ENCODE results near the gene KRTAP2-3.
"Not testable (repeated sequence)": the region's sequence is repeated elsewhere in the genome, so short reads cannot be mapped to it uniquely, and the experiment has no call there.

KRTAP2-3 gene

GRCh38 chr17:41054556-41054955 lies 5.4 kb downstream of the KRTAP2-3 start:
- not testable (repeated sequence) for H3K27ac ChIP-seq (ENCODE audit: low read depth in 2 of 2, low read length in 2 of 2); H3K27me3 ChIP-seq (ENCODE audit: control insufficient read depth in 2 of 2, insufficient read depth in 2 of 2, low read length in 2 of 2); H3K4me1 ChIP-seq (ENCODE audit: control insufficient read depth in 2 of 2, insufficient read depth in 2 of 2, low read length in 2 of 2); H3K36me3 ChIP-seq (ENCODE audit: control insufficient read depth in 2 of 2, insufficient read depth in 2 of 2, low read length in 2 of 2); H3K9ac ChIP-seq (ENCODE audit: low read depth in 1 of 2, low read length in 2 of 2); H3K9me3 ChIP-seq (ENCODE audit: control insufficient read depth in 2 of 2, low read length in 2 of 2); H3K4me3 ChIP-seq (ENCODE audit: low read length in 2 of 2)

GRCh38 chr17:41054025-41054424 lies 5.9 kb downstream of the KRTAP2-3 start:
- Histone ChIP-seq H3K36me3 (ENCODE audit: control insufficient read depth in 2 of 2, insufficient read depth in 2 of 2, low read length in 2 of 2) (no peaks in the 10 kb centered on the region), H3K9me3 (ENCODE audit: control insufficient read depth in 2 of 2, low read length in 2 of 2) (peaks cover 0 to 3% of the 10 kb centered on the region in 2 donors), H3K4me3 (ENCODE audit: low read length in 2 of 2) (no peak overlapping the region), H3K9ac (ENCODE audit: low read depth in 1 of 2, low read length in 2 of 2) (no peak overlapping the region), H3K27me3 (ENCODE audit: control insufficient read depth in 2 of 2, insufficient read depth in 2 of 2, low read length in 2 of 2) (peaks cover 3 to 5% of the 10 kb centered on the region in 2 donors), H3K4me1 (ENCODE audit: control insufficient read depth in 2 of 2, insufficient read depth in 2 of 2, low read length in 2 of 2) (no peaks in the 10 kb centered on the region), H3K27ac (ENCODE audit: low read depth in 2 of 2, low read length in 2 of 2) (no peak overlapping the region)

GRCh38 chr17:41052566-41052965 lies 7.3 kb downstream of the KRTAP2-3 start:
- peaks cover 0 to 2% of the 10 kb centered on the region in 2 donors for H3K9me3 ChIP-seq (ENCODE audit: control insufficient read depth in 2 of 2, low read length in 2 of 2)
- H3K4me1 ChIP-seq (ENCODE audit: control insufficient read depth in 2 of 2, insufficient read depth in 2 of 2, low read length in 2 of 2): no peaks in the 10 kb centered on the region
- H3K27ac ChIP-seq (ENCODE audit: low read depth in 2 of 2, low read length in 2 of 2): no peak overlapping the region
- H3K27me3 ChIP-seq (ENCODE audit: control insufficient read depth in 2 of 2, insufficient read depth in 2 of 2, low read length in 2 of 2): peaks cover 2 to 5% of the 10 kb centered on the region in 2 donors
- H3K9ac ChIP-seq (ENCODE audit: low read depth in 1 of 2, low read length in 2 of 2): no peak overlapping the region
- H3K36me3 ChIP-seq (ENCODE audit: control insufficient read depth in 2 of 2, insufficient read depth in 2 of 2, low read length in 2 of 2): no peaks in the 10 kb centered on the region
- H3K4me3 ChIP-seq (ENCODE audit: low read length in 2 of 2): no peak overlapping the region

- Histone ChIP-seq H3K9ac (ENCODE audit: low read depth in 1 of 2, low read length in 2 of 2) (no peak overlapping the region), H3K27ac (ENCODE audit: low read depth in 2 of 2, low read length in 2 of 2) (no peak overlapping the region), H3K4me1 (ENCODE audit: control insufficient read depth in 2 of 2, insufficient read depth in 2 of 2, low read length in 2 of 2) (no peaks in the 10 kb centered on the region), H3K27me3 (ENCODE audit: control insufficient read depth in 2 of 2, insufficient read depth in 2 of 2, low read length in 2 of 2) (peaks cover 5% of the 10 kb centered on the region in 2 donors), H3K4me3 (ENCODE audit: low read length in 2 of 2) (no peak overlapping the region), H3K36me3 (ENCODE audit: control insufficient read depth in 2 of 2, insufficient read depth in 2 of 2, low read length in 2 of 2) (no peaks in the 10 kb centered on the region), H3K9me3 (ENCODE audit: control insufficient read depth in 2 of 2, low read length in 2 of 2) (no peaks in the 10 kb centered on the region)
Measured at GRCh38 chr17:41049110-41049509, 10.8 kb downstream of the KRTAP2-3 start.

GRCh38 chr17:41048441-41048840 lies 11.5 kb downstream of the KRTAP2-3 start:
- no peaks in the 10 kb centered on the region for H3K4me1 ChIP-seq (ENCODE audit: control insufficient read depth in 2 of 2, insufficient read depth in 2 of 2, low read length in 2 of 2)
- no peaks in the 10 kb centered on the region for H3K9me3 ChIP-seq (ENCODE audit: control insufficient read depth in 2 of 2, low read length in 2 of 2)
- no peaks in the 10 kb centered on the region for H3K36me3 ChIP-seq (ENCODE audit: control insufficient read depth in 2 of 2, insufficient read depth in 2 of 2, low read length in 2 of 2)
- no peak overlapping the region for H3K27ac ChIP-seq (ENCODE audit: low read depth in 2 of 2, low read length in 2 of 2)
- H3K4me3 ChIP-seq (ENCODE audit: low read length in 2 of 2): no peak overlapping the region
- no peak overlapping the region for H3K9ac ChIP-seq (ENCODE audit: low read depth in 1 of 2, low read length in 2 of 2)
- H3K27me3 ChIP-seq (ENCODE audit: control insufficient read depth in 2 of 2, insufficient read depth in 2 of 2, low read length in 2 of 2): peaks cover 3 to 5% of the 10 kb centered on the region in 2 donors

GRCh38 chr17:41046735-41047465 lies 13.0 kb downstream of the KRTAP2-3 start, which contains the start of gene KRTAP2-1:
KRTAP2-1 (minus strand) TSS chr17:41047316; CDS start chr17:41047267, 49 bp downstream.
- not testable (repeated sequence) for H3K27ac ChIP-seq (ENCODE audit: low read depth in 2 of 2, low read length in 2 of 2); H3K36me3 ChIP-seq (ENCODE audit: control insufficient read depth in 2 of 2, insufficient read depth in 2 of 2, low read length in 2 of 2); H3K9ac ChIP-seq (ENCODE audit: low read depth in 1 of 2, low read length in 2 of 2); H3K9me3 ChIP-seq (ENCODE audit: control insufficient read depth in 2 of 2, low read length in 2 of 2); H3K27me3 ChIP-seq (ENCODE audit: control insufficient read depth in 2 of 2, insufficient read depth in 2 of 2, low read length in 2 of 2); H3K4me1 ChIP-seq (ENCODE audit: control insufficient read depth in 2 of 2, insufficient read depth in 2 of 2, low read length in 2 of 2); H3K4me3 ChIP-seq (ENCODE audit: low read length in 2 of 2)

- H3K27ac ChIP-seq (ENCODE audit: low read depth in 2 of 2, low read length in 2 of 2): no peak overlapping the region
- peaks cover 2 to 5% of the 10 kb centered on the region in 2 donors for H3K27me3 ChIP-seq (ENCODE audit: control insufficient read depth in 2 of 2, insufficient read depth in 2 of 2, low read length in 2 of 2)
- H3K9ac ChIP-seq (ENCODE audit: low read depth in 1 of 2, low read length in 2 of 2): no peak overlapping the region
- H3K36me3 ChIP-seq (ENCODE audit: control insufficient read depth in 2 of 2, insufficient read depth in 2 of 2, low read length in 2 of 2): no peaks in the 10 kb centered on the region
- H3K4me1 ChIP-seq (ENCODE audit: control insufficient read depth in 2 of 2, insufficient read depth in 2 of 2, low read length in 2 of 2): no peaks in the 10 kb centered on the region
- no peak overlapping the region for H3K4me3 ChIP-seq (ENCODE audit: low read length in 2 of 2)
- H3K9me3 ChIP-seq (ENCODE audit: control insufficient read depth in 2 of 2, low read length in 2 of 2): no peaks in the 10 kb centered on the region
Measured at GRCh38 chr17:41042953-41043352, 17.0 kb downstream of the KRTAP2-3 start.

- H3K4me3 ChIP-seq (ENCODE audit: low read length in 2 of 2); H3K27me3 ChIP-seq (ENCODE audit: control insufficient read depth in 2 of 2, insufficient read depth in 2 of 2, low read length in 2 of 2): not testable (repeated sequence)
Measured at GRCh38 chr17:41040783-41041571, 18.9 kb downstream of the KRTAP2-3 start, which contains the start of gene KRTAP1-1. KRTAP1-1 (minus strand) TSS chr17:41041450; CDS start chr17:41041397, 53 bp downstream.

DNA sequence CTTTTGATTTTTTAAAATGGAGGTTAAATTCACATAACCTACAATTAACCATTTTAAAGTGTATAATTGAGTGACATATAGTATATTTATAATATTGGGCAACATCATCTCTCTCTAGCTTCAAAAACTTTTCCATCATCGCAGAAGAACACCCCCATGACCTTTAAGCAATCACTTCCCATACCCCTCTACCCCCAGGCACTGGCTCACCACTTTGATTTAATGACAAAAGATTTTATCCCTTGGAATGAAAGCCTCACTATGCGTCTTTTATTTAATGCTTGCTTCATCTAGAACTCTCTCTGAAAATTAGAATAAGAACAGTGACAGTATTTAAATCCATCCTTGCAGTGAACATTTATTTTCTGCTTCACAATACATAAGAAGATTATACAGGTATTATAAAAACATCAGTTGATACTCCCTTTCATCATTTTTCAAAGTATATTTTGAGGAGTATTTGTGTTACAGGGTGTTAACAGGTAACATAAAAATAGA lies 22.0 kb downstream of the KRTAP2-3 start:
- Histone ChIP-seq H3K27ac (ENCODE audit: low read depth in 2 of 2, low read length in 2 of 2) (no peak overlapping the region), H3K4me1 (ENCODE audit: control insufficient read depth in 2 of 2, insufficient read depth in 2 of 2, low read length in 2 of 2) (no peaks in the 10 kb centered on the region), H3K9ac (ENCODE audit: low read depth in 1 of 2, low read length in 2 of 2) (no peak overlapping the region), H3K36me3 (ENCODE audit: control insufficient read depth in 2 of 2, insufficient read depth in 2 of 2, low read length in 2 of 2) (no peaks in the 10 kb centered on the region), H3K27me3 (ENCODE audit: control insufficient read depth in 2 of 2, insufficient read depth in 2 of 2, low read length in 2 of 2) (no peaks in the 10 kb centered on the region), H3K9me3 (ENCODE audit: control insufficient read depth in 2 of 2, low read length in 2 of 2) (no peaks in the 10 kb centered on the region), H3K4me3 (ENCODE audit: low read length in 2 of 2) (no peak overlapping the region)

More at GRCh38 chr17:41040783-41041571, 18.9 kb downstream of the KRTAP2-3 start, which contains the start of gene KRTAP1-1:
- not testable (repeated sequence) for H3K4me1 ChIP-seq (ENCODE audit: control insufficient read depth in 2 of 2, insufficient read depth in 2 of 2, low read length in 2 of 2); H3K9ac ChIP-seq (ENCODE audit: low read depth in 1 of 2, low read length in 2 of 2); H3K9me3 ChIP-seq (ENCODE audit: control insufficient read depth in 2 of 2, low read length in 2 of 2); H3K27ac ChIP-seq (ENCODE audit: low read depth in 2 of 2, low read length in 2 of 2); H3K36me3 ChIP-seq (ENCODE audit: control insufficient read depth in 2 of 2, insufficient read depth in 2 of 2, low read length in 2 of 2)

DNA sequence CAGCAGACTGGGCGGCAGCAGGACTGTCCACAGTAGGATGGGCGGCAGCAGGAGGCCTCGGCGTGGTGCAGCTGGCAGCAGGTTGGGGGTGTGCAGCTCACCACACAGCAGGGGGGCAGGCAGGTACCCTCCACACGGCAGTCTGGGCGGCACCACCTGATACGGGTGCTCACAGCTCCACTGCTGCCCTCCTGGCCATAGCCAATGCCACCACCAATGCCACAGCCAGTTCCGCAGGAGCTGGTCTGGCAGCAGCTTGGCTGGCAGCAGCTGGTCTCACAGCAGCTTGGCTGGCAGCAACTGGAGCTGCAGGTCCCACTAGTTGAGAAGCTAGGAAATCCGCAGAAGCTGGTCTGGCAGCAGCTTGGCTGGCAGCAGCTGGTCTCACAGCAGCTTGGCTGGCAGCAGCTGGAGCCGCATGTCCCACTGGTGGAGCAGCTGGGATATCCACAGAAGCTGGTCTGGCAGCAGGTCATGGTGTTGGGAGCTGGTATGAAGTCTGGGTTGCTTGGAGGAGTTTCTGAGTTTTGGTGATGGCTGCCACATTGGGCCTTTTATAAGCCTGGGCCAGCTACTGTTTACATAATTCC lies 25.5 kb downstream of the KRTAP2-3 start, which contains the start of gene KRTAP1-3:
TSS of gene KRTAP1-3 (minus strand) at position 529 of the 590 bp plus-strand sequence. CDS start at position 476, 53 bp downstream.
- not testable (repeated sequence) for H3K36me3 ChIP-seq (ENCODE audit: control insufficient read depth in 2 of 2, insufficient read depth in 2 of 2, low read length in 2 of 2); H3K4me3 ChIP-seq (ENCODE audit: low read length in 2 of 2); H3K9me3 ChIP-seq (ENCODE audit: control insufficient read depth in 2 of 2, low read length in 2 of 2); H3K27me3 ChIP-seq (ENCODE audit: control insufficient read depth in 2 of 2, insufficient read depth in 2 of 2, low read length in 2 of 2); H3K27ac ChIP-seq (ENCODE audit: low read depth in 2 of 2, low read length in 2 of 2); H3K4me1 ChIP-seq (ENCODE audit: control insufficient read depth in 2 of 2, insufficient read depth in 2 of 2, low read length in 2 of 2); H3K9ac ChIP-seq (ENCODE audit: low read depth in 1 of 2, low read length in 2 of 2)
